PFSK-1 (cell line): Measurements from ENCODE around the gene PEX26.

Experiments used
- FOXP2 ChIP-seq: optimal IDR thresholded peaks from 2 replicates; pipeline ENCODE3; 2011; ENCODE audit warnings: borderline replicate concordance, control low read depth, inconsistent platforms; ENCODE audit not compliant: insufficient read depth; ENCODE audit errors: extremely low read length, extremely low read depth
- POLR2AphosphoS5 ChIP-seq: IDR thresholded peaks from 2 replicates; pipeline ENCODE4 v1.6.1; 2012; ENCODE audit warnings: low read depth, mild to moderate bottlenecking, control low read depth, low read length, moderate library complexity
- SIN3A ChIP-seq: IDR thresholded peaks from 2 replicates; pipeline ENCODE4 v1.6.1; 2012; ENCODE audit warnings: mild to moderate bottlenecking, low read length, moderate library complexity, borderline replicate concordance; ENCODE audit not compliant: insufficient read depth
- TAF1 ChIP-seq: IDR thresholded peaks from 2 replicates; pipeline ENCODE4 v1.6.1; 2012; ENCODE audit warnings: low read length, control low read depth, borderline replicate concordance; ENCODE audit not compliant: insufficient read depth
- TF ChIP-seq, protein P1 (sequence below), 2 experiments: IDR thresholded peaks; 2 replicates each; pipeline versions ENCODE4 v1.6.1 to v1.8.0; 2011 to 2012; ENCODE audit warnings: low read depth in 2 of 2, low read length in 2 of 2, control low read depth in 1 of 2, inconsistent platforms in 1 of 2, mild to moderate bottlenecking in 1 of 2, moderate library complexity in 1 of 2; ENCODE audit not compliant: insufficient read depth in 1 of 2

PEX26 gene

GRCh38 chr22:18152519-18152918 is 74.7 kb downstream of the PEX26 start:
- no peak for TF ChIP-seq TAF1
- TF ChIP-seq, protein P1, sequence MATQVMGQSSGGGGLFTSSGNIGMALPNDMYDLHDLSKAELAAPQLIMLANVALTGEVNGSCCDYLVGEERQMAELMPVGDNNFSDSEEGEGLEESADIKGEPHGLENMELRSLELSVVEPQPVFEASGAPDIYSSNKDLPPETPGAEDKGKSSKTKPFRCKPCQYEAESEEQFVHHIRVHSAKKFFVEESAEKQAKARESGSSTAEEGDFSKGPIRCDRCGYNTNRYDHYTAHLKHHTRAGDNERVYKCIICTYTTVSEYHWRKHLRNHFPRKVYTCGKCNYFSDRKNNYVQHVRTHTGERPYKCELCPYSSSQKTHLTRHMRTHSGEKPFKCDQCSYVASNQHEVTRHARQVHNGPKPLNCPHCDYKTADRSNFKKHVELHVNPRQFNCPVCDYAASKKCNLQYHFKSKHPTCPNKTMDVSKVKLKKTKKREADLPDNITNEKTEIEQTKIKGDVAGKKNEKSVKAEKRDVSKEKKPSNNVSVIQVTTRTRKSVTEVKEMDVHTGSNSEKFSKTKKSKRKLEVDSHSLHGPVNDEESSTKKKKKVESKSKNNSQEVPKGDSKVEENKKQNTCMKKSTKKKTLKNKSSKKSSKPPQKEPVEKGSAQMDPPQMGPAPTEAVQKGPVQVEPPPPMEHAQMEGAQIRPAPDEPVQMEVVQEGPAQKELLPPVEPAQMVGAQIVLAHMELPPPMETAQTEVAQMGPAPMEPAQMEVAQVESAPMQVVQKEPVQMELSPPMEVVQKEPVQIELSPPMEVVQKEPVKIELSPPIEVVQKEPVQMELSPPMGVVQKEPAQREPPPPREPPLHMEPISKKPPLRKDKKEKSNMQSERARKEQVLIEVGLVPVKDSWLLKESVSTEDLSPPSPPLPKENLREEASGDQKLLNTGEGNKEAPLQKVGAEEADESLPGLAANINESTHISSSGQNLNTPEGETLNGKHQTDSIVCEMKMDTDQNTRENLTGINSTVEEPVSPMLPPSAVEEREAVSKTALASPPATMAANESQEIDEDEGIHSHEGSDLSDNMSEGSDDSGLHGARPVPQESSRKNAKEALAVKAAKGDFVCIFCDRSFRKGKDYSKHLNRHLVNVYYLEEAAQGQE (IDR thresholded peaks at IDR 0.05; ENCODE audit: insufficient read depth in 1 of 2, low read depth in 2 of 2, low read length in 2 of 2), result no peak
- TF ChIP-seq SIN3A, result no peak
- TF ChIP-seq FOXP2, result no peak
- no peak for TF ChIP-seq POLR2AphosphoS5

- no peak for TF ChIP-seq SIN3A
- TF ChIP-seq, protein P1 (IDR thresholded peaks at IDR 0.05; ENCODE audit: insufficient read depth in 1 of 2, low read depth in 2 of 2, low read length in 2 of 2), result no peak
- no peak for TF ChIP-seq TAF1
- no peak for TF ChIP-seq FOXP2
- no peak for TF ChIP-seq POLR2AphosphoS5
Measured at GRCh38 chr22:18154821-18155390, 77.1 kb downstream of the PEX26 start.
